Mammary epithelial cell (primary cell): ENCODE data around the gene SLCO2A1.

Source experiments
- CTCF ChIP-seq, 2 donors: IDR thresholded peaks in 1 of 2; conservative IDR thresholded peaks in 1 of 2; 2 replicates each; pipeline ENCODE4 v1.5.1; 2011 to 2012; ENCODE audit warnings: inconsistent platforms in 2 of 2, low read length in 2 of 2, mild to moderate bottlenecking in 2 of 2, control low read depth in 1 of 2, low read depth in 1 of 2; ENCODE audit not compliant: insufficient read depth in 1 of 2; ENCODE audit errors: extremely low read depth in 1 of 2
- EZH2 ChIP-seq: IDR thresholded peaks from 2 replicates; pipeline ENCODE4 v1.6.1; 2012; ENCODE audit warnings: low read length, inconsistent platforms, borderline replicate concordance

- TF ChIP-seq CTCF (conservative IDR thresholded peaks at IDR 0.05 in 1 of 2, IDR thresholded peaks at IDR 0.05 in 1 of 2; ENCODE audit: extremely low read depth in 1 of 2, insufficient read depth in 1 of 2, low read depth in 1 of 2, low read length in 2 of 2) = no peak
- no peak for TF ChIP-seq EZH2
These were observed 22.6 kb upstream of the SLCO2A1 start for GRCh38 chr3:134052370-134052769.
